CD1c-positive myeloid dendritic cell (primary cell): Measurements from ENCODE around the gene SLC13A3.

Experiments
- DNase-seq: peaks from one replicate; pipeline ENCODE4 v3.0.0-alpha.2; 2016; ENCODE audit errors: extremely low spot score

The SLC13A3 gene

GRCh38 chr20:46605181-46605580 is 46.1 kb downstream of the SLC13A3 start:
- no peak for DNase-seq

DNA sequence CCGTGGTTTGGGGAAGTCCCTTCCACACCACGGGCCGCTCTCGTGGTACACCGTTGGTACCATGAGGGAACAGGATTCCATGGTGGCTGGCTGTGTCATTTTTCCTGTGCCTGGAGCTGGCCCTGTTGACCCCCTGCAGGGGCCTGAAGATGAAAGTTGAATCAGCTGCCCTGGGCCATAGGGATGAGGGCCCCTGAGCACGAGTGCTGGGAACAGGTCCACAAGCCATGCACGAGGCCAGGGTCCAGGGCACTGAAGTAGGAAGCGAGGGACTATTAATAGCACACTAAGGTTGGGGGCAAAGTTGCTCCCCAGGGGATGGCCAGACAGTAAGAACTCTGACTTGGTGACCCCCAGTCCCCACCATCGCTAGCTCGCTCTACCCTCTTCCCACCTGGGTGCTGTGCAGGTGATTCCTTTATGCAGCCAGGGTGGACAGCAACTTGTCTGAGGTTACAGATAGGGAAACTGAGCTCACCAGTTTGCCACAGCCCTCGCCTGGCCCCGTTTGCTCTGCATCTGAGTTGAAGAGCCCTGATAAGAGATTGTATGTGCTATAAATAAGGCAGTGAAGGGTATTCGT is 46.6 kb downstream of the SLC13A3 start:
- DNase-seq, result no peak

GRCh38 chr20:46602429-46602828 is 48.8 kb downstream of the SLC13A3 start:
- no peak for DNase-seq

DNA sequence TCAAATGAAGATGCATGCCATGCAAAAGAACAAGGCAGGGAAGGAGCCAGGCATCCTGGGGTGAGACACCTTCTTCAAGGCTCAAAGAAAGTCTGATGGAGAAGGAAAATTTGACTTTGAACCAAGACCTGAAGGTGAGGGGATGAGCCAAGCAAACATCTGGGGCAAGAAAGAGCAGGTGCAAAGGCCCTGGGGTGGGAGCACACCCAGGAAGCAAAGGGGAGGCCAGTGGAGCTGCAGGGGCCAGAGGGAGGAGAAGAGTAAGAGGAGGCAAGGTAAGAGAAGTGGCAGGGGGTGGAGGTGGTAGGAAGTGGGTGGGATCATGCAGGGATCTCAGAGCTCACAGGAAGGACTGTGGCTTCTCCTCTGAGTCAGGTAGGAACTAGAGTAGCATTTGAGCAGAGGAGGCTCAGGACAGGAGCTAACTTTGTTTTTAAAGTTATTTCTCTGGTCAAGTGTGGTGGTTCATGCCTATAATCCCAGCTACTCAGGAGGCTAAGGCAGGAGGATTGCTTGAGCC is 49.6 kb downstream of the SLC13A3 start:
- DNase-seq, result no peak

GRCh38 chr20:46600286-46600752 is 50.9 kb downstream of the SLC13A3 start:
- DNase-seq, result no peak

GRCh38 chr20:46599227-46599987 is 51.9 kb downstream of the SLC13A3 start:
- DNase-seq, result no peak

DNA sequence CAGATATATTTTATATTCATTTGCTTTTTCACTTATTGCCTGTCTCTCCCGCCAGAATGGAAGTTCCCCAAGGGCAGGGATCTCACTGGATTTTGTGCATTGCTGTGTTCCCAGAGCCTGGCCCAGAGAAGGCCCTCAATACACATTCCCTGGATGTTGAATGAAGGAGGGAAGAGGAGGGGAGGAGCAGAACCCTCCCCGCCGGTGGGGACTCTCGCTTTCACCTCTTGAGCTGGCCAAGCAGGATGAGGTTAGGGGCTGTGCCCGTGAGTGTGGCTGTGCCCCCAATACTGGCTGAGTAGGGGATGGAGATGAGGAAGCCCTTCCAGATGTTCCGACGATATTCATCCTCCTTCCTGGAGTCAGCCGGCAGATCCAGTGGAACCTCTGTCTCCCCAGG is 55.3 kb downstream of the SLC13A3 start:
- no peak for DNase-seq

DNA sequence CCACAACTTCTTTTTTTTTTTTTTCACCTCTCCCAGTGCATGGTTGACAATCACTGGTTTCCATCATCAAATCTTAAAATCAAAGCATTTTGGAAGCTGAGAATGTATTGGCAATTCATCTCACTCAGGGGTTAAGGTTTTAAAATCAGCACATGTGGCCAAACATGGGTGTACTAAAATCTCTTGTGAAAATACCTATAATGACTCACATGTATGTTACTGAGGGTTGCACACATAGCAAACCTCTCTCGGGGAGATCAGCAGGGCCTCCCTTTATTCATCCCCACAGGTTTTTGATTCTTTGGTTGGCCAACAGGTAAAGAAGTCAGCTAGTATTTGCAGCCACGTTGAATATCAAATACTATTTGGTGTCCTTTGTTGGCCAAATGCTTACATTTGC is 56.5 kb downstream of the SLC13A3 start:
- DNase-seq, result no peak

DNA sequence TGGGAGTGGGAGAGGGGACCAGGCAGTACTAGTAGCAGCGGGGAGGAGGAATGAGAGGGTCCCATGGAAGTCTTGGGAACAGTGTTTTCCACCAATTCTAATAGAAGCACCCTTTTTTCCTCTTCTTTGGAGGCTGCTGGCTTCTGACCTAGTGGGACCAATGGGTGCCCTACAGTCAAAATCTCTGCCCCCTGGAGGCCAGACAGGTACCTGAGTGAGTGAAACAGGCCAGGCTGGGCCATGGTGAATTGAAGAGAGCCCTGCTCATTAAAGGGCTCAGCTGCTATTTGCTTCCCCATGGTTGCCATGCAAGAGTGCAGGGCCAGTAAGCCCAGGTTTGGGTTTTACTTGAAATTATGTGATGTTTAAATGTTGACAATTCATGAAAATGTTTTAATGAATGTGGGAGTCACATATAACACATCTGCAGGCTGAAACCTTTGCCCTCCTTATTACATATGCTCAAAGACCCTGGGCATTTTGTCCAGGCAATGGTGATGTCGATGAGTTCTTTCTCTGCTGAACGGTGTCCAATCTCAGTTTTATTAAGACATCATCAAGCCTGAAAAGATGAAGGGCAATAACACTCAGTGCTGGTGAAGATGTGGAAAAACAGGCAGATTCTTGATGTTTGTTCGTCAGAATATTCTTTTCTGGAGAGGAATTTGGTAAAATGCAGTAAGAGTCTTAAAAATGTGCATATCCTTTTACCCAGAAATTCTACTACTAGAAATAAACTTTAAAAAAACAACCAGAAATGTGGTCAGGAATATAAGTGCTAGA is 58.5 kb downstream of the SLC13A3 start:
- DNase-seq, result peak; percentile 33

DNA sequence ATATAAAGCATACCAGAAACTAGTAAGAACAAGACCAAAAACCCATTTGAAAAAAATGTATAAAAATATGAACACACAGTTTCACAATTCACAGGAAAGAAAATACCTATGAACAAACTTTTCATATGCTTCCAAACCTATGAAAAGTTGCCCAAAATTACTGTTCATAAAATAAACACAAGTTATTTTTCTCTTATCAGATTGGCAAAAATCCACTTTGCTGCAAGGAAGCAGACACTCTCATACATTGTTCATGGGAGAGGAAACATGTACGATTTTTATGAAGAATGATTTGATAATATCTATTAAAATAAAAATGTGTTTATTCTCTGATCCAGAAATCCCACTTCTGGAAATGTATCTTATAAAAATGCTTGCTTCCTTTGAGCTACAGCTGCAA is 60.8 kb downstream of the SLC13A3 start:
- DNase-seq, result no peak

GRCh38 chr20:46588532-46589511 is 62.4 kb downstream of the SLC13A3 start:
- DNase-seq, result no peak

GRCh38 chr20:46587986-46588385 is 63.3 kb downstream of the SLC13A3 start:
- no peak for DNase-seq

GRCh38 chr20:46586724-46587123 is 64.5 kb downstream of the SLC13A3 start:
- DNase-seq, result no peak

- no peak for DNase-seq
Measured at GRCh38 chr20:46584508-46584907, 66.8 kb downstream of the SLC13A3 start.

- no peak for DNase-seq
Measured at GRCh38 chr20:46583411-46584214, 67.6 kb downstream of the SLC13A3 start.

DNA sequence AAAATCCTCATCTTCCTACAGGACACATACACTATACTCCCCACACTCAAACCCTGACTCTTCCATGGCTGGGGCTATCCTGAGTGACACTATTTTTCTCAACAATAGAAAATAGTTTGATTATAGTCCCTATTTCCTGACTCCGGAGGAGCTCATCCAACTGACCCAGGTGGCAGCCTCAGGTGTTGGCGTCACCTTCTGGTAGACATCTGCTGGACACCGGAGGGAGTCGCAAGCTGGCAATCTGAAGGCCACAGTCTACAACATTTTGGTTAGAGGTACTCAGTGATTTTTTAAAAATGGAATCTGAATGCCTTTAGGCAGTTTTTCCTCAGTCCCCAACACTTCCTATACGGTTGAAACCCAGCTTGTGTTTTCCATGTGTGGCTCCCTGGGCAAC is 68.6 kb downstream of the SLC13A3 start:
- DNase-seq, result no peak

DNA sequence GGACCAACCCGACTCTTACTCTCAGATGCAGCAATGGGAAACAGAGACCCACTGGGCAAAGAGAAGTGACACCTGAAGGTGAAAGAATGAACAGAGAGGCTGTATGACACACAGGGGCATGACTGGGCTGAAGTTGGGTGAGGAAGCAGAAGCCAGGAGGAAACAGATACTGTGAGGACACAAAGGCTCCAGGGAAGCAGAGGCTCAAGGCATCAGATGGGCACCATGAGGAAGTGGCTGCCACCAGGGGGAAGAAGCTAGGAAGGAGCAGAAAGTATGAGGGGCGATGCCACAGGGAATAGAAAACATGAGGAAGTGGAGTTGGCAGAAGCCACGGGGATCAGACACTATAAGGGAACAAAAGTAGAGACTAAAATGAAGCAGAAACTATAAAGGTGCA is 69.9 kb downstream of the SLC13A3 start:
- peak; percentile 36 for DNase-seq

GRCh38 chr20:46580613-46581205 is 70.5 kb downstream of the SLC13A3 start:
- DNase-seq, result no peak

- no peak for DNase-seq
Measured at GRCh38 chr20:46578745-46579144, 72.5 kb downstream of the SLC13A3 start.

DNA sequence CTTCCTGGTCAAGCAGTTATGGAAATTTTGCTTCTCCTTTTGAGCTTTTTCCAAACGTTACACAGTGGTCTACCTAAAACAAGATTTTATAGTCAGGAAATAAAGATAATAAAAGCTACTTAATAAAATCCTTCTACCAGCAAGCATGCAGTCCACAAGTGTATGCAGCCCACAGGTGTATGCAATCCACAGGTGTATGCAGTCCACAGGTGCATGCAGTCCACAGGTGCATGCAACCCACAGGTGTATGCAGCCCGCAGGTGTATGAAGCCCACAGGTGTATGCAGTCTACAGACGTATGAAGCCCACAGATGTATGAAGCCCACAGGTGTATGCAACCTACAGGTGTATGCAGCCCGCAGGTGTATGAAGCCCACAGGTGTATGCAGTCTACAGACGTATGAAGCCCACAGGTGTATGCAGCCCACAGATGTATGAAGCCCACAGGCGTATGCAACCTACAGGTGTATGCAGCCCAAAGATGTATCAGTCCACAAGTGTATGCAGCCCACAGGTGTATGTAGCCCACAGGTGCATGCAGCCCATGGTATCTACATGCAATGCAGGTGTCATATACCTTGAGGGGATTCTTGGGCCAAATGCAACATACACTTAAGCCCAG is 74.4 kb downstream of the SLC13A3 start:
- no peak for DNase-seq
